Activated CD8-positive, alpha-beta memory T cell treated with anti-CD3 and anti-CD28 coated beads for 48 hours (primary cell): ENCODE data around the gene CA7.
A peak's percentile ranks its signal among the peaks of the same experiment; 100 is the strongest.

Experiments
- DNase-seq, 3 experiments: peaks; one replicate each; pipeline ENCODE4 v3.0.0-alpha.2; 2020; ENCODE audit warnings: low read depth in 2 of 3, low spot score in 2 of 3

The CA7 gene

GRCh38 chr16:66872943-66873684 is 28.9 kb downstream of the CA7 start:
- peak; percentile 87 to 92 (median 89) for DNase-seq

GRCh38 chr16:66873685-66874055 is 29.5 kb downstream of the CA7 start:
- no peak for DNase-seq

- DNase-seq: no peak
Observed at GRCh38 chr16:66874079-66874775, 30.0 kb downstream of the CA7 start.

GRCh38 chr16:66878067-66878466 is 33.9 kb downstream of the CA7 start:
- peak in 1 of 3 experiments; percentile 40 for DNase-seq

GRCh38 chr16:66880288-66881013 is 36.2 kb downstream of the CA7 start, which contains the start of gene PDP2:
Gene PDP2 (plus strand): TSS chr16:66880515. CDS start chr16:66884285, 3,770 bp downstream.
- peak; percentile 81 to 87 (median 87) for DNase-seq

GRCh38 chr16:66881014-66881417 is 36.8 kb downstream of the CA7 start:
- no peak for DNase-seq

GRCh38 chr16:66881560-66881959 is 37.3 kb downstream of the CA7 start:
- no peak for DNase-seq

GRCh38 chr16:66881964-66882508 is 37.8 kb downstream of the CA7 start:
- DNase-seq: no peak

GRCh38 chr16:66882702-66883101 is 38.5 kb downstream of the CA7 start:
- no peak for DNase-seq

- DNase-seq: no peak
Observed at GRCh38 chr16:66885491-66885890, 41.3 kb downstream of the CA7 start.

GRCh38 chr16:66886321-66886720 is 42.1 kb downstream of the CA7 start:
- no peak for DNase-seq

GRCh38 chr16:66886914-66887313 is 42.7 kb downstream of the CA7 start:
- no peak for DNase-seq

- DNase-seq: no peak
Observed at GRCh38 chr16:66888647-66889615, 44.7 kb downstream of the CA7 start.

GRCh38 chr16:66889622-66890021 is 45.4 kb downstream of the CA7 start:
- no peak for DNase-seq

GRCh38 chr16:66890799-66891198 is 46.6 kb downstream of the CA7 start:
- DNase-seq: no peak

- no peak for DNase-seq
Observed at GRCh38 chr16:66891360-66891759, 47.1 kb downstream of the CA7 start.

GRCh38 chr16:66891797-66892196 is 47.6 kb downstream of the CA7 start:
- DNase-seq: no peak

GRCh38 chr16:66894055-66894454 is 49.8 kb downstream of the CA7 start:
- DNase-seq: no peak

- DNase-seq: no peak
Observed at GRCh38 chr16:66894948-66895688, 50.9 kb downstream of the CA7 start.

GRCh38 chr16:66895689-66895979 is 51.4 kb downstream of the CA7 start:
- DNase-seq: no peak
